ENCODE data around the gene FSD2.

The FSD2 gene, protein sequence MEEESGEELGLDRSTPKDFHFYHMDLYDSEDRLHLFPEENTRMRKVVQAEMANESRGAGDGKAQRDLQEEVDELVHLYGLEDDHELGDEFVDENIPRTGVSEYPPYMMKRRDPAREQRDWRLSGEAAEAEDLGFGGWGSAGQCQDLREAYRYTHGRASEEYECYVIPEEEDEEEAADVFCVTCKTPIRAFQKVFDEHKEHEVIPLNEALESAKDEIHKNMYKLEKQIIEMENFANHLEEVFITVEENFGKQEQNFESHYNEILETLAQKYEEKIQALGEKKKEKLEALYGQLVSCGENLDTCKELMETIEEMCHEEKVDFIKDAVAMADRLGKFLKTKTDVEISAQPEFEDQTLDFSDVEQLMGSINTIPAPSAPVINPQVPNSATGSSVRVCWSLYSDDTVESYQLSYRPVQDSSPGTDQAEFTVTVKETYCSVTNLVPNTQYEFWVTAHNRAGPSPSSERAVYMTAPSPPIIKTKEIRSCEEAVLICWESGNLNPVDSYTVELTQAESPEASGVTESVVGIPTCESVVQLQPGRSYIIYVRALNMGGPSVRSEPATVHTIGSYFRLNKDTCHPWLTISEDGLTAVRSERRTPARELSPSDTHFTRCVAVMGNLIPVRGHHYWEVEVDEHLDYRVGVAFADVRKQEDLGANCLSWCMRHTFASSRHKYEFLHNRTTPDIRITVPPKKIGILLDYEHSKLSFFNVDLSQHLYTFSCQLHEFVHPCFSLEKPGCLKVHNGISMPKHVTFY

DNA sequence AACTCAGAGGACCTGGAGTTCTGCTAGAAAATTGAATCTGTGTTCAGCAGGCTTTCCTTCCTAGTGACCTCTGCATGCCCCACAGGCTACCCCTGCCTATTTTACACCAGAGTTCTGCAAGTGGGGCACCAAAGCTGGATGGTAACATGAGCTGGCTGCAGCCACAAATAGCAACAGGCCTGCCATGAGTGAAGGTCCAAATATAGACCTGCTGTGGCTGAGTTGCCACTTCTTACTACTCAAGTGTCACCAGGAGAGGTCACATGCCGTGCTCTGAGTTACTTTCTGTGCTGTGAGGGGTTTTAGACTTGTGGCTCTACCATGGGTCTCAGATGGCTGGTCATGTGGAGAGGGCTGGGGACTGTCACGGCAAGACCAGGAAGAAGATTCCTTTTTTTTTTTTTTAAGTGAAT is at the start of gene FSD2:
FSD2 (minus strand) TSS at position 76 of the 413 bp plus-strand sequence. CDS start 18,679 bp downstream, outside the sequence.
- Mint-ChIP-seq H3K4me3 (no peak within 1 kb of the TSS), H3K36me3 (ENCODE audit: low read depth) (peaks cover 5% of the 10 kb centered on the region), H3K27ac (no peak within 1 kb of the TSS), H3K27me3 (peaks cover 12% of the 10 kb centered on the region), H3K9me3 (no peaks in the 10 kb centered on the region), H3K4me1 (ENCODE audit: low read depth) (peaks cover 19% of the 10 kb centered on the region)
- DNase-seq = no peak

DNA sequence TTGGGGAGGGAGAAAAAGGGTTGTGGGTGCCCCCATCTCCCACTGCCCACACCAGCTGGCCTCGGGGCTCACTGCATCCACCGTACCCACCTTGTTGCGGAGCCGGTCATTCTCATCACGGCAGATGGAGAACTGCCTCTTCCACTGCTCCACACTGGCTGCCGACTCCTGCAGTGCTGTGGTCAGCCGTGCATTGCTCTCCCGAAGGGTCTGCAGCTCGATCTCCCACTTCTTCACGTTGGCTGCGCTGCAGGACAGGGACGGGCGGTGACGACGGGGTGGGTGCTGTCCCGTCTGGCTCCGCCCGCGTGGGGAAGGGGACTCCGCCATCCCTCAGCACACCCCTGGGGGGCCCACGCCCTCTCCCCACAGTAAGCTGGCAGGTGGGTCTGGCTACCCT is 48.7 kb upstream of the FSD2 start:
- Mint-ChIP-seq H3K36me3 (ENCODE audit: low read depth) (no peaks in the 10 kb centered on the region), H3K4me1 (ENCODE audit: low read depth) (peaks cover 15% of the 10 kb centered on the region), H3K27me3 (no peaks in the 10 kb centered on the region), H3K4me3 (no peak overlapping the region), H3K27ac (no peak overlapping the region), H3K9me3 (no peaks in the 10 kb centered on the region)
- DNase-seq = no peak

DNA sequence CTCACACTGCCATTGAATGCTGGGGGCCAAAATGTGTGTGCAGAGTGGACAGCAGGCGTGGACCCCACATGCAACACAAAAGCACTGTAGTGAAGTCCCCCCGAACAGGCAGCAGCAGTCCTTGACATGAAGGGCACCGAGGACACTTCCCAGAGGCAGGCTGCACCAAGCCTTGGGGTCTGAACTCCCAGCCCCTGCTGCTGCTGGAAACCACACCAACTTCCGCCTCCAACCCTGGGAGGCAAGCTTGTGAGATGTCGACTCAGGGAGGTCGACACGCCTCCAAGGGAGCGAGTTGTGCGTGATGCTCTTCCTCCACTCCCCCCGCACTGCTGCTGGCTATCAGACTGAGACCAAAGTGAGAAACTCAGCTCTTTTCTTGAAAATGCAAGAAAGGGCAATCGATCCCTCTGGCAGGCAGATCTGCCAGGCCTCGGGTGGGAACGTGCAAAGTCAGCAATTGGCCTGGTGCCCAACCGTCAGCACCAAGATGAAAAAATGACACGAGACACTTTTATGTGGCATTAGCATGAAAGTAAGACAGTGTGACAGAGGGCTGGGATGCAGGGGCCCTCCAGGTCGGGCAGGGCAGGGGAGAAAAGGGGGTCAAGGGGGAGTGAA is 47.2 kb upstream of the FSD2 start:
- H3K36me3 Mint-ChIP-seq (ENCODE audit: low read depth) = no peaks in the 10 kb centered on the region

DNA sequence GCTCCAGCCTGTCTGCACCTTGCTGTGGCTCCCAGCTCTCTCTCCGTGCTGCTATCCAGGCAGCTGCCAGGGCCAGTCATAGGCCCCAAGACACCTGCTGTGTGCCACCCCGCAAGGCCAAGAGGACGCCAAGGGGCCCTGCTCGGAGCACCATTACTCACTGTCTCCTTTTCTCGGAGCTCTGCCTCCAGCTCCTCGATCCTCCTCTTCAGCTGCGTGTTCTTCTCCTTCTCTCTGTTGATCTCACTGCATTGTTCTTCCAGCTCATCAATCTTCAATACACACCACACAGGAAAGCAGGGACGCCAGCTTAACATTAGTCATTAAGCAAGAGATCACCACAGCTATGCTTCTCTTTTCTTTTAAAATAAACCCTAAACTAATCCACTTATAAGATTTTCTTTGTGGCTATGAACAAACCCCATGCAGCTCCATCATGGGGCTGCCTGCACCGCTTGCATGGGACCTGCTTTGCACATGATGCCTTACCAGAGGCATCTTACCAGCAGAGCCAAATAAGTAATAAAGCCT is 46.2 kb upstream of the FSD2 start:
- H3K4me1 Mint-ChIP-seq (ENCODE audit: low read depth) = peaks cover 16% of the 10 kb centered on the region
- no peaks in the 10 kb centered on the region for H3K9me3 Mint-ChIP-seq
- no peak overlapping the region for H3K4me3 Mint-ChIP-seq
- H3K27ac Mint-ChIP-seq = no peak overlapping the region
- no peaks in the 10 kb centered on the region for H3K36me3 Mint-ChIP-seq (ENCODE audit: low read depth)
- no peaks in the 10 kb centered on the region for H3K27me3 Mint-ChIP-seq
- DNase-seq = peak; percentile 5

More for the DNA sequence above, 47.2 kb upstream of the FSD2 start:
- peaks cover 16% of the 10 kb centered on the region for H3K4me1 Mint-ChIP-seq (ENCODE audit: low read depth)
- peak; percentile 29 for DNase-seq
- no peaks in the 10 kb centered on the region for H3K27me3 Mint-ChIP-seq
- no peak overlapping the region for H3K27ac Mint-ChIP-seq
- H3K9me3 Mint-ChIP-seq = no peaks in the 10 kb centered on the region
- H3K4me3 Mint-ChIP-seq = no peak overlapping the region

DNA sequence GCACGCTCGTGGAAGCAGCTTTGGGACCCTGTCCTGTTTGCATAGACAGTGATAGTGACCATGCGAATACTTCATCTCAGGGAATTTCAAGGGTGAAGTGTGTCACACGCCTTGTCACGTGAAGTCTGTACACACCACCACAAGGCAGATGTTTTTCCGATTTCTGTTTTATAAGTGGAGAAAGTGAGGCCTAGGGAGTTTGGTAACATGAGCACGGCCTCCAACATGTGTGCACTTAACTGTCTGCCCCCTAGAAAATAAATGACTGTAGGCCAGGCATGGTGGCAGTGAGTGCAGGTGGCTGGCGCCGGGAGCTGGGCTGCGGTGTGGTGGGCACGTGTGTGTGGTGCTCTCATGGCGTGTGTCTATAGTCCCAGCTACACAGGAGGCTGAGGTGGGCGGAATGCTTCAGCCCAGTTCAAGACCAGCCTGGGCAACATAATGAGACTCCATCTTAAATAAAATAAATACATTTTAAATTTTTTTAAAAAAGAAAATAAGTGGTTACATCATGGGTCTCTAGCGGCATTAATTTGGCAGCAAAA is 45.5 kb upstream of the FSD2 start:
- H3K4me1 Mint-ChIP-seq (ENCODE audit: low read depth) = peaks cover 16% of the 10 kb centered on the region

DNA sequence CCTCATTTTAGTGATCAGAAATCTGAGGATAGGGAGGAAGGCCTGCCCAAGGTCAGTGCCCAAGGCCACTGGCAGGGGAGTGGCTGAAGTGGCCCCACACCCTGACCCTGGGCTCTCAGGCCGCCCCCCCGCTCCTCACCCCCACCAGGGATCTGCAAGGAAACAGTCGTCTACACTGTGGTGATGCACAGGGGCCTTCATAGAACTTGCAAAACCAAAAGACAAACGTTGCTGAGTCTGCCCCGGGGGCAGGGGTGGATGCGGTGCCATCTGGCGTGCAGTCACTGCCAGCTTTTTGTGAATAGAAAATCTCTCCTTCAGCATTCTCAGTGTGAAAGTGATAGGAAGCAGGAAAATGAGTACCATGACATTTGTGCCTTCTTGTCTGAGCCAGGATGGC is 44.9 kb upstream of the FSD2 start:
- Mint-ChIP-seq H3K4me3 (no peak overlapping the region), H3K36me3 (ENCODE audit: low read depth) (no peaks in the 10 kb centered on the region), H3K27ac (no peak overlapping the region), H3K27me3 (no peaks in the 10 kb centered on the region), H3K4me1 (ENCODE audit: low read depth) (peaks cover 12% of the 10 kb centered on the region), H3K9me3 (no peaks in the 10 kb centered on the region)
- DNase-seq = no peak

More for the DNA sequence above, 45.5 kb upstream of the FSD2 start:
- Mint-ChIP-seq H3K36me3 (ENCODE audit: low read depth) (no peaks in the 10 kb centered on the region), H3K9me3 (no peaks in the 10 kb centered on the region), H3K27me3 (no peaks in the 10 kb centered on the region), H3K27ac (no peak overlapping the region), H3K4me3 (no peak overlapping the region)
- DNase-seq = no peak

DNA sequence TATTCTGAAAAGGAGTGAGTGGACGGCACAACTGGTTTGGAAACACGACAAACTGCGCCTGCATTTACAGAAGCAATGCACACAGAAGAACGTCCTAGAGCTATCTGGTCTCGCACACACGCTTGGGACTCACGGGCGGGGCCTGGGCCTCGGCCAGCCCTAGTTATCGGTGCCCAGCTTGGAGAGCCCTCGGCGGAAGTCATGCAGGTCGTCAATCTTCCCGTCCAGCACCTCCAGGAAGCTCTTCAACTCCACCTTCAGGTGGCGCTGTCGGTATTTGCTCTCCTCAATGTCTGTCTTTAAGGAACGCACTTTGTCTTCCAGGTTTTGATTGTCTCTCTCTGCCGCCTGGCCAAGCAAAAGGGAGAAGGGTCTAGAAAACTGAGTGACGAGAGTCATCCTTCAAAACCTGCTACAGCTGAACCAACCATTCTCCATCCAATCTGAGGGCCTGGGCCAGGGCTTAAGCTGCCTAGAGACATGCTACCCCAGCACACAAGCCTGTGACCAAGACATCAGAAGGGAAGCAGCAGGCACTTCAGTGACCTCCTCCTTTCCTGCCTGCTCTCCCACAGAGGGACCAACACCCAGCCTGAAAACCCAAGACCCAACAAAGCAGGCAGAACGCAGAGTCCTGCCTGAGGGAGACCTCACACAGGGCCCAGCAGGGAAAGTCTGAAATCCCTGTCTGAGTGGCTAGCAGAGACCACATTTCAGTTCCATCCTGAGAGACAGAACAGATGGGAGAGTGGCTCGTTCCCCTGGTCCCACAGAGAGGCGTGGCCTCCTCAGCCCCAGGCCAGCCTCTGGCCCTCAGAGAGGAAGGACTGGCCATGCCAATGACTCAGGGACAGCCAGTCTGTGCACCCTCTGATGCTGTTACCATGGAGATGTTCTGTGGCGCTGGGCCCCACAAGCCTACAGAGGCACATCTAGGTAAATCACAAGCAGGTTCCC is 44.0 kb upstream of the FSD2 start:
- peak; percentile 43 for DNase-seq
- H3K4me3 Mint-ChIP-seq = no peak overlapping the region
- no peaks in the 10 kb centered on the region for H3K36me3 Mint-ChIP-seq (ENCODE audit: low read depth)
- no peak overlapping the region for H3K27ac Mint-ChIP-seq
- peaks cover 15% of the 10 kb centered on the region for H3K4me1 Mint-ChIP-seq (ENCODE audit: low read depth)
- no peaks in the 10 kb centered on the region for H3K9me3 Mint-ChIP-seq
- no peaks in the 10 kb centered on the region for H3K27me3 Mint-ChIP-seq

DNA sequence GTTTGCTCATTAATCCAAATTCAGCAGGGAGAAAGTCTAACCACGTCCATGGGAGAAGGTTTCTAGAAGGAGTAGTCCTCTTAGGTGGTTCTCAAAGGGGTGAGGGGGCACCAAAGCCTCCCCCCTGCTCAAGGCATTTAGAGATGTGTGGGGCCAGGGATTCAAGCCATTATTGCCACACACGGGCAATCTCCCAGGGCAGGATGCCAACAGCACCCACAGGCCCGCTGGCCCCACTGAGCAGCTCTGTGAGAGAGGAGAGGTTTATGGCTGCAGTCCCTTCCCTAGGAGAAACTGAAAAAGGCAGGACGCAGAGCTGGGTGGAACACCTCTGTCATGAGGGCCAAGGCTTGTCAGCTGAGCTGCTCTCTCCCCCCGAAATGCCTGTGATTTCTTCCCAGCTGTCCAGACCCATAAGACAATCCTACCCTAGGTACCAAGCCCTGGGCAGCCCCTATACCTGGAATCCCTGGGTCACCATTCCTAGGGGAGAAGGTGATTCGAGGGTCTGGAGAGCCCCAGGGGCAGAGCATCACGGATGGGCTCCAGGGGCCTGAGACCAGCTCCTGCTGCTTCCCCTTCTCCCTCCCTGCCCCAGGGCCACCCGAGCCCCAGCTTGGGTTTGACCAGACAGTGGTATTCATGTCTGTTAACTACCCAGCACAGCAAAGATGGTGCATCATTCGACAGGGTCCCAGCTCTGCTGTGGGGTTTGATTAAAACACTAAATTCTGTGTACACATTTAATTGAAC is 42.5 kb upstream of the FSD2 start:
- no peak for DNase-seq
- Mint-ChIP-seq H3K4me3 (no peak overlapping the region), H3K4me1 (ENCODE audit: low read depth) (peaks cover 17% of the 10 kb centered on the region), H3K9me3 (no peaks in the 10 kb centered on the region), H3K27me3 (no peaks in the 10 kb centered on the region), H3K27ac (no peak overlapping the region), H3K36me3 (ENCODE audit: low read depth) (no peaks in the 10 kb centered on the region)

DNA sequence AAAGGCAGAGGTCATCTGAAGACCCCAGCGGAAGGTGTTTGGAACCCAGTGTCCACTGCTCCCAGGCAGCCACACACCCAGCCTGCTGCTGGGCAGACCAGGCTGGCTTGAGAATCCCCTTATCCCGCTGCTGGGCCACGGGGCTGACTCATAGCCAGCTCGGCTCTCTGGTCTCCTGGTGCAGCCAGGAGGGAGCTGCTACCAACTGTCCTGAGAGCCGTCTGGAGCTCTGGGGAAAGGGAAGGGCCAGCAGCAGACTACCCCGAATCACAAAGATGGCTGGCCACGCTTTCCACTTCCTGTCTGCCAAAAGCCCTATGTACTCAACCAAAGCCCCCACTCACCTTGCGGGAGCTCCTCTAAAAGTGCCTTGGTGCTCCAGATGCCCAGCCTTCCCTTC is 41.8 kb upstream of the FSD2 start:
- Mint-ChIP-seq H3K4me1 (ENCODE audit: low read depth) (peaks cover 12% of the 10 kb centered on the region), H3K9me3 (no peaks in the 10 kb centered on the region), H3K4me3 (no peak overlapping the region), H3K36me3 (ENCODE audit: low read depth) (no peaks in the 10 kb centered on the region), H3K27me3 (no peaks in the 10 kb centered on the region), H3K27ac (no peak overlapping the region)
- no peak for DNase-seq

DNA sequence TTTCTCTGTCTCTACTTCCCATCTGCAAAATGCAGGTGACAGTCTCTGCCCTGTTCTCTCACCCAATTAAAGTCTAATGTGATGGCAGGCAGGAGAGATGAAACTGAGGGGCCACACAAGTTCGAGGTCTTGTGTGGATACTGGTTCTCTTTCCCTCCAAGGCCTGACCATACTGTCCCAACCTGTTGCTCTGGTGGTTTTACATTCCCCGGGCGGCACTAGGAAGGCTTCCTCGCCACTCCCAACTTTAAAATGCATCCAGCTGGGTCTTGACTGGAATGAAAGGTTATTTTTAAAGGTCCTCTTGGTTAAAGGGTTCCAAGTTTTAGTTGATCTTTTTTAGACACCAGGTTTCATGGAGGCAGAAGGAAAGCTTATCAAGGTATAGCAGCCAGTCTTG is 40.8 kb upstream of the FSD2 start:
- no peaks in the 10 kb centered on the region for H3K27me3 Mint-ChIP-seq
- no peak overlapping the region for H3K27ac Mint-ChIP-seq
- no peak overlapping the region for H3K4me3 Mint-ChIP-seq
- DNase-seq = no peak
- no peaks in the 10 kb centered on the region for H3K36me3 Mint-ChIP-seq (ENCODE audit: low read depth)
- H3K4me1 Mint-ChIP-seq (ENCODE audit: low read depth) = peaks cover 12% of the 10 kb centered on the region
- no peaks in the 10 kb centered on the region for H3K9me3 Mint-ChIP-seq

DNA sequence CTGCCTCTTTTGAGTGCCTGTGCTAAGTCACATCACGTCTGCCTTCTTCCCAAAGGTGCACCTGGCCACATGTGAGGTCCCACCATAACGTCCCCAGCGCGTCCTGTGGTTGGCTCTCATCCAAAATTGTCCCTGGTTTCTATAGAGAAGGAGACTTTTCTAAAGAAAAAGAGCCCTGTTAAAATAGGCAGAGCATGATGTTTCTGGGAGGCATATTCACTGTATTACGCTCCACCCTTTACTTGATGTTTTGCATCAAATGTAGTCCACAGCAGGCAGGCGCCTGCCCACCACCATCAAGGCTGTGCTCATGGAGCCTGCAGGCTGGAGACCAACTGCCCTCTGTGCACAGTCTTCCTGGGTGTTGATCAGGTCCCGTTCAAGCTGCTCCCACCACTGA is 39.8 kb upstream of the FSD2 start:
- no peak overlapping the region for H3K4me3 Mint-ChIP-seq
- peaks cover 12% of the 10 kb centered on the region for H3K4me1 Mint-ChIP-seq (ENCODE audit: low read depth)
- H3K36me3 Mint-ChIP-seq (ENCODE audit: low read depth) = no peaks in the 10 kb centered on the region
- H3K9me3 Mint-ChIP-seq = no peaks in the 10 kb centered on the region
- no peak overlapping the region for H3K27ac Mint-ChIP-seq
- no peaks in the 10 kb centered on the region for H3K27me3 Mint-ChIP-seq
- no peak for DNase-seq

DNA sequence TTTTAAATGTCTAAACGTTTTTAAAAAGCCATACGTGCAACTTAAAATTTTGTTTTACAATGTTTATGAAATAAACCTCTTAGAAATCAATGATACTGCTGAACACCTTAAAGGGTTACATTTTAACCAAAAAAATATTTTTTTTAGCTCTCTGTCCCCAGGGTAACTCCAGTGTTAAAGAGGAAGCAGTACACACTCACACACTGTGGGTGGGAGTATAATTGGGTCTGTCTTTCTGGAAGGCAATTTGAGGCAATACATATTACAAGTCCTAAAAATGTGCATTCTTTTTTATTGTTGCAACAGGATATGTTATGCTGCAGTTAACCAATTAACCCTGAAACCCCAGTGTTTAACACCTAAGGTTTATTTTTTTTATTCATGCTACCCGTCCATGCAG is 37.7 kb upstream of the FSD2 start:
- no peaks in the 10 kb centered on the region for H3K9me3 Mint-ChIP-seq
- peaks cover under 1% of the 10 kb centered on the region for H3K36me3 Mint-ChIP-seq (ENCODE audit: low read depth)
- H3K4me1 Mint-ChIP-seq (ENCODE audit: low read depth) = peaks cover 9% of the 10 kb centered on the region
- no peak overlapping the region for H3K4me3 Mint-ChIP-seq
- H3K27ac Mint-ChIP-seq = no peak overlapping the region
- no peaks in the 10 kb centered on the region for H3K27me3 Mint-ChIP-seq
- no peak for DNase-seq

DNA sequence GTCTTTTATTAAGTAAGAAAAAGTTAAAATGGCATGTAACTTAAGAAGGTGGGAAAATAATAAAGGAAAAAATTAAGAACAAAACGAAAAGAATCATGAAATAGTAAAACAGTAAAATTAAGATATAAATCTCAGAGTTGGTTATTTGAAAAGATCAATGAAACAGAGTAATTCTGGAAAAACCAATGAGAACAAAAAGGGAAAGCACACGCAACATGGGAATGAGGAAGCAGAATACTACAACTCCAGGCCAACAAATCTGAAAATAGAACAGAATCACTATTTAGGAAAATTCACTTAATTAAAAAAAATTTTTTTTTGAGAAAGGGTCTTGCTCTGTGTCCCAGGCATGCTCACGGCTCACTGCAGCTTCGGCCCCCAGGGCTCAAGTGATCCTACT is 34.3 kb upstream of the FSD2 start:
- peaks cover 35% of the 10 kb centered on the region for H3K36me3 Mint-ChIP-seq (ENCODE audit: low read depth)
- H3K4me3 Mint-ChIP-seq = no peak overlapping the region

More for the DNA sequence above, 34.3 kb upstream of the FSD2 start:
- Mint-ChIP-seq H3K27me3 (no peaks in the 10 kb centered on the region), H3K4me1 (ENCODE audit: low read depth) (peaks cover 8% of the 10 kb centered on the region), H3K27ac (no peak overlapping the region), H3K9me3 (peaks cover 7% of the 10 kb centered on the region)
- DNase-seq = no peak
